Nephron progenitor cell (in vitro differentiated cells): ENCODE results near the gene TTLL3.

Experiments used
- DNase-seq: peaks from one replicate; pipeline ENCODE4 v3.0.0; 2021
- H3K27ac Mint-ChIP-seq: 2 replicates; pipeline ENCODE4 v1.8.0; 2021; ENCODE audit warnings: mild to moderate bottlenecking, moderate library complexity, mixed read lengths
- H3K27me3 Mint-ChIP-seq: 2 replicates; pipeline ENCODE4 v1.8.0; 2021; ENCODE audit warnings: mild to moderate bottlenecking, low read depth, mixed read lengths; ENCODE audit not compliant: poor library complexity
- H3K36me3 Mint-ChIP-seq: 2 replicates; pipeline ENCODE4 v1.8.0; 2021; ENCODE audit warnings: low read depth, mixed read lengths
- H3K4me1 Mint-ChIP-seq: 2 replicates; pipeline ENCODE4 v1.8.0; 2021; ENCODE audit warnings: mixed read lengths
- H3K4me3 Mint-ChIP-seq: 2 replicates; pipeline ENCODE4 v1.8.0; 2021; ENCODE audit warnings: mild to moderate bottlenecking, moderate library complexity, mixed read lengths
- H3K9me3 Mint-ChIP-seq: 2 replicates; pipeline ENCODE4 v1.8.0; 2021; ENCODE audit warnings: mild to moderate bottlenecking, moderate library complexity, mixed read lengths
- CTCF ChIP-seq: fragments of 200-600 bp; sonication (generic); IDR thresholded peaks from 2 replicates; pipeline ENCODE4 v1.5.0; 2021; ENCODE audit warnings: antibody characterized with exemption

The TTLL3 gene

GRCh38 chr3:9780458-9780812, 29.6 kb upstream of the TTLL3 start:
- Mint-ChIP-seq H3K27me3 (no peaks in the 10 kb centered on the region), H3K36me3 (peaks cover 42% of the 10 kb centered on the region), H3K27ac (no peak overlapping the region), H3K4me3 (no peak overlapping the region), H3K4me1 (peaks cover 12% of the 10 kb centered on the region), H3K9me3 (no peaks in the 10 kb centered on the region)
- TF ChIP-seq CTCF, result no peak
- DNase-seq, result no peak

GRCh38 chr3:9780910-9781309, 29.2 kb upstream of the TTLL3 start:
- peaks cover 46% of the 10 kb centered on the region for H3K36me3 Mint-ChIP-seq
- peaks cover 12% of the 10 kb centered on the region for H3K4me1 Mint-ChIP-seq
- H3K9me3 Mint-ChIP-seq, result no peaks in the 10 kb centered on the region
- H3K4me3 Mint-ChIP-seq, result no peak overlapping the region
- DNase-seq, result no peak
- TF ChIP-seq CTCF, result no peak
- H3K27me3 Mint-ChIP-seq, result no peaks in the 10 kb centered on the region
- no peak overlapping the region for H3K27ac Mint-ChIP-seq

- H3K4me3 Mint-ChIP-seq, result no peak overlapping the region
- peaks cover 52% of the 10 kb centered on the region for H3K36me3 Mint-ChIP-seq
- no peaks in the 10 kb centered on the region for H3K27me3 Mint-ChIP-seq
These were observed 28.5 kb upstream of the TTLL3 start for GRCh38 chr3:9781551-9781950.

GRCh38 chr3:9781978-9782603, 28.0 kb upstream of the TTLL3 start:
- TF ChIP-seq CTCF, result no peak
- Mint-ChIP-seq H3K36me3 (peaks cover 57% of the 10 kb centered on the region), H3K4me1 (peaks cover 12% of the 10 kb centered on the region), H3K27me3 (no peaks in the 10 kb centered on the region), H3K27ac (peak overlapping the region; percentile 97), H3K4me3 (no peak overlapping the region), H3K9me3 (no peaks in the 10 kb centered on the region)
- no peak for DNase-seq

More at GRCh38 chr3:9781551-9781950, 28.5 kb upstream of the TTLL3 start:
- Mint-ChIP-seq H3K9me3 (no peaks in the 10 kb centered on the region), H3K27ac (peak overlapping the region; percentile 88), H3K4me1 (peaks cover 12% of the 10 kb centered on the region)
- no peak for DNase-seq
- TF ChIP-seq CTCF, result no peak

- TF ChIP-seq CTCF, result no peak
- DNase-seq, result no peak
- H3K9me3 Mint-ChIP-seq, result no peaks in the 10 kb centered on the region
- no peaks in the 10 kb centered on the region for H3K27me3 Mint-ChIP-seq
- no peak overlapping the region for H3K4me3 Mint-ChIP-seq
- H3K36me3 Mint-ChIP-seq, result peaks cover 64% of the 10 kb centered on the region
- peaks cover 12% of the 10 kb centered on the region for H3K4me1 Mint-ChIP-seq
- H3K27ac Mint-ChIP-seq, result no peak overlapping the region
These were observed 27.3 kb upstream of the TTLL3 start for GRCh38 chr3:9782770-9783169.

- no peak for DNase-seq
- no peak for TF ChIP-seq CTCF
- Mint-ChIP-seq H3K36me3 (peaks cover 70% of the 10 kb centered on the region), H3K9me3 (no peaks in the 10 kb centered on the region), H3K27me3 (no peaks in the 10 kb centered on the region), H3K27ac (peak overlapping the region; percentile 48), H3K4me3 (no peak overlapping the region), H3K4me1 (peaks cover 8% of the 10 kb centered on the region)
These were observed 26.1 kb upstream of the TTLL3 start for GRCh38 chr3:9783954-9784353.
